OCI-LY3 (cell line): Measurements from ENCODE around the gene HNRNPL.
"Not testable (repeated sequence)": the region's sequence is repeated elsewhere in the genome, so short reads cannot be mapped to it uniquely, and the experiment has no call there.

ENCODE experiments used
- EZH2phosphoT487 ChIP-seq: fragments of 200-600 bp; shearing (Covaris generic); IDR thresholded peaks from 2 replicates; pipeline ENCODE4 v1.6.1; 2018; ENCODE audit warnings: antibody characterized with exemption, mixed run types, low read depth
- TF ChIP-seq, protein P1 (sequence below): fragments of 200-600, 300-600 bp; sonication (generic); IDR thresholded peaks from 2 replicates; pipeline ENCODE4 v1.5.1; 2014; ENCODE audit warnings: antibody characterized with exemption, low read length, low read depth

DNA sequence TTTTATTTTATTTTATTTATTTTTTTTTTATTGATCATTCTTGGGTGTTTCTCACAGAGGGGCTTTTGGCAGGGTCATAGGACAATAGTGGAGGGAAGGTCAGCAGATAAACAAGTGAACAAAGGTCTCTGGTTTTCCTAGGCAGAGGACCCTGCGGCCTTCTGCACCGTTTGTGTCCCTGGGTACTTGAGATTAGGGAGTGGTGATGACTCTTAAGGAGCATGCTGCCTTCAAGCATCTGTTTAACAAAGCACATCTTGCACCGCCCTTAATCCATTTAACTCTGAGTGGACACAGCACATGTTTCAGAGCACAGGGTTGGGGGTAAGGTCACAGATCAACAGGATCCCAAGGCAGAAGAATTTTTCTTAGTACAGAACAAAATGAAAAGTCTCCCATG, 5.2 kb upstream of the HNRNPL start:
- TF ChIP-seq, protein P1, sequence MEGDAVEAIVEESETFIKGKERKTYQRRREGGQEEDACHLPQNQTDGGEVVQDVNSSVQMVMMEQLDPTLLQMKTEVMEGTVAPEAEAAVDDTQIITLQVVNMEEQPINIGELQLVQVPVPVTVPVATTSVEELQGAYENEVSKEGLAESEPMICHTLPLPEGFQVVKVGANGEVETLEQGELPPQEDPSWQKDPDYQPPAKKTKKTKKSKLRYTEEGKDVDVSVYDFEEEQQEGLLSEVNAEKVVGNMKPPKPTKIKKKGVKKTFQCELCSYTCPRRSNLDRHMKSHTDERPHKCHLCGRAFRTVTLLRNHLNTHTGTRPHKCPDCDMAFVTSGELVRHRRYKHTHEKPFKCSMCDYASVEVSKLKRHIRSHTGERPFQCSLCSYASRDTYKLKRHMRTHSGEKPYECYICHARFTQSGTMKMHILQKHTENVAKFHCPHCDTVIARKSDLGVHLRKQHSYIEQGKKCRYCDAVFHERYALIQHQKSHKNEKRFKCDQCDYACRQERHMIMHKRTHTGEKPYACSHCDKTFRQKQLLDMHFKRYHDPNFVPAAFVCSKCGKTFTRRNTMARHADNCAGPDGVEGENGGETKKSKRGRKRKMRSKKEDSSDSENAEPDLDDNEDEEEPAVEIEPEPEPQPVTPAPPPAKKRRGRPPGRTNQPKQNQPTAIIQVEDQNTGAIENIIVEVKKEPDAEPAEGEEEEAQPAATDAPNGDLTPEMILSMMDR: not testable (repeated sequence)
- TF ChIP-seq EZH2phosphoT487: not testable (repeated sequence)
